Measurements from ENCODE around the gene CNTN4.
A peak's percentile ranks its signal among the peaks of the same experiment; 100 is the strongest.
"Not testable (repeated sequence)": the region's sequence is repeated elsewhere in the genome, so short reads cannot be mapped to it uniquely, and the experiment has no call there.

CNTN4 gene

GRCh38 chr3:2098398-2099027 lies at the start of gene CNTN4:
CNTN4 (plus strand) TSS chr3:2098866.
- Histone ChIP-seq H3K36me3 (ENCODE audit: control insufficient read depth, insufficient read depth, low read length) (no peaks in the 10 kb centered on the region), H3K27me3 (replicated peaks; ENCODE audit: control insufficient read depth, insufficient read depth, low read length) (no peaks in the 10 kb centered on the region)

GRCh38 chr3:2061360-2061759 lies 37.3 kb upstream of the CNTN4 start:
- no peaks in the 10 kb centered on the region for H3K27me3 ChIP-seq (replicated peaks; ENCODE audit: control insufficient read depth, insufficient read depth, low read length)

More at GRCh38 chr3:2098398-2099027, at the start of gene CNTN4:
- no peak for TF ChIP-seq CTCF (IDR thresholded peaks at IDR 0.05; ENCODE audit: insufficient read depth, low read length, poor library complexity, severe bottlenecking)
- no peak within 1 kb of the TSS for H3K4me3 ChIP-seq (replicated peaks; ENCODE audit: low read depth, low read length)
- DNase-seq (ENCODE audit: extremely low read depth, insufficient read length), result peak; percentile 5

GRCh38 chr3:2071531-2071930 lies 27.1 kb upstream of the CNTN4 start:
- Histone ChIP-seq H3K4me3 (replicated peaks; ENCODE audit: low read depth, low read length) (no peak overlapping the region), H3K27me3 (replicated peaks; ENCODE audit: control insufficient read depth, insufficient read depth, low read length) (no peaks in the 10 kb centered on the region), H3K36me3 (ENCODE audit: control insufficient read depth, insufficient read depth, low read length) (no peaks in the 10 kb centered on the region)
- no peak for DNase-seq (ENCODE audit: extremely low read depth, insufficient read length)
- TF ChIP-seq CTCF (IDR thresholded peaks at IDR 0.05; ENCODE audit: insufficient read depth, low read length, poor library complexity, severe bottlenecking), result no peak

More at GRCh38 chr3:2061360-2061759, 37.3 kb upstream of the CNTN4 start:
- Histone ChIP-seq H3K36me3 (ENCODE audit: control insufficient read depth, insufficient read depth, low read length) (no peaks in the 10 kb centered on the region), H3K4me3 (replicated peaks; ENCODE audit: low read depth, low read length) (no peak overlapping the region)
- TF ChIP-seq CTCF (IDR thresholded peaks at IDR 0.05; ENCODE audit: insufficient read depth, low read length, poor library complexity, severe bottlenecking), result no peak
- DNase-seq (ENCODE audit: extremely low read depth, insufficient read length), result no peak

GRCh38 chr3:2078821-2079220 lies 19.8 kb upstream of the CNTN4 start:
- no peak for DNase-seq (ENCODE audit: extremely low read depth, insufficient read length)
- no peak overlapping the region for H3K4me3 ChIP-seq (replicated peaks; ENCODE audit: low read depth, low read length)

GRCh38 chr3:2082871-2083480 lies 15.7 kb upstream of the CNTN4 start:
- TF ChIP-seq CTCF (IDR thresholded peaks at IDR 0.05; ENCODE audit: insufficient read depth, low read length, poor library complexity, severe bottlenecking), result no peak
- Histone ChIP-seq H3K36me3 (ENCODE audit: control insufficient read depth, insufficient read depth, low read length) (no peaks in the 10 kb centered on the region), H3K27me3 (replicated peaks; ENCODE audit: control insufficient read depth, insufficient read depth, low read length) (no peaks in the 10 kb centered on the region), H3K4me3 (replicated peaks; ENCODE audit: low read depth, low read length) (no peak overlapping the region)
- no peak for DNase-seq (ENCODE audit: extremely low read depth, insufficient read length)

More at GRCh38 chr3:2078821-2079220, 19.8 kb upstream of the CNTN4 start:
- Histone ChIP-seq H3K27me3 (replicated peaks; ENCODE audit: control insufficient read depth, insufficient read depth, low read length) (no peaks in the 10 kb centered on the region), H3K36me3 (ENCODE audit: control insufficient read depth, insufficient read depth, low read length) (no peaks in the 10 kb centered on the region)
- no peak for TF ChIP-seq CTCF (IDR thresholded peaks at IDR 0.05; ENCODE audit: insufficient read depth, low read length, poor library complexity, severe bottlenecking)

- not testable (repeated sequence) for H3K36me3 ChIP-seq (ENCODE audit: control insufficient read depth, insufficient read depth, low read length); H3K4me3 ChIP-seq (replicated peaks; ENCODE audit: low read depth, low read length); DNase-seq (ENCODE audit: extremely low read depth, insufficient read length); H3K27me3 ChIP-seq (replicated peaks; ENCODE audit: control insufficient read depth, insufficient read depth, low read length)
These were observed 15.1 kb upstream of the CNTN4 start for GRCh38 chr3:2083558-2083957.

Data from GM06990 (cell line).